Central memory CD8-positive, alpha-beta T cell (primary cell): Measurements from ENCODE around the gene PCDHGB3.
A peak's percentile ranks its signal among the peaks of the same experiment; 100 is the strongest.
"Not testable (repeated sequence)": the region's sequence is repeated elsewhere in the genome, so short reads cannot be mapped to it uniquely, and the experiment has no call there.

ENCODE experiments used
- ATAC-seq: fragments of 150-1000 bp; cut with Tn5 transposase; replicated peaks from 2 replicates; pipeline ENCODE4 v1.10.0; 2022; ENCODE audit warnings: mild to moderate bottlenecking, moderate FRiP score, moderate number of reproducible peaks; ENCODE audit not compliant: poor library complexity, severe bottlenecking; ENCODE audit errors: extremely low read depth
- DNase-seq, 2 donors: peaks; one replicate each; pipeline ENCODE4 v3.0.0; 2021; ENCODE audit warnings: low spot score in 2 of 2
- H3K27ac Mint-ChIP-seq: one replicate; pipeline ENCODE4 v1.8.0; 2022; ENCODE audit warnings: low read depth, mild to moderate bottlenecking, moderate library complexity, mixed read lengths
- H3K27me3 Mint-ChIP-seq: one replicate; pipeline ENCODE4 v1.8.0; 2022; ENCODE audit warnings: mixed read lengths
- H3K36me3 Mint-ChIP-seq: one replicate; pipeline ENCODE4 v1.8.0; 2022; ENCODE audit warnings: mild to moderate bottlenecking, moderate library complexity, mixed read lengths; ENCODE audit not compliant: insufficient read depth
- H3K4me1 Mint-ChIP-seq: one replicate; pipeline ENCODE4 v1.8.0; 2022; ENCODE audit warnings: mixed read lengths
- H3K4me3 Mint-ChIP-seq: one replicate; pipeline ENCODE4 v1.8.0; 2022; ENCODE audit warnings: mild to moderate bottlenecking, moderate library complexity, mixed read lengths
- H3K9me3 Mint-ChIP-seq: one replicate; pipeline ENCODE4 v1.8.0; 2022; ENCODE audit warnings: mixed read lengths

The PCDHGB3 gene

GRCh38 chr5:141363952-141364660, 5.9 kb upstream of the PCDHGB3 start, which contains the start of gene PCDHGA5:
Gene PCDHGA5 (plus strand): TSS chr5:141364162. CDS start chr5:141364331, 169 bp downstream.
- DNase-seq (no peak), ATAC-seq (no peak)
- Mint-ChIP-seq H3K27me3 (peaks cover 86% of the 10 kb centered on the region), H3K36me3 (peaks cover 14% of the 10 kb centered on the region), H3K4me1 (peaks cover 6% of the 10 kb centered on the region), H3K4me3 (no peak within 1 kb of the TSS), H3K27ac (no peak within 1 kb of the TSS), H3K9me3 (peaks cover 20% of the 10 kb centered on the region)

GRCh38 chr5:141366016-141366896, 3.8 kb upstream of the PCDHGB3 start:
- Mint-ChIP-seq H3K9me3 (peaks cover 18% of the 10 kb centered on the region), H3K4me1 (peaks cover 8% of the 10 kb centered on the region), H3K36me3 (peaks cover 11% of the 10 kb centered on the region), H3K27me3 (peaks cover 85% of the 10 kb centered on the region), H3K4me3 (no peak overlapping the region), H3K27ac (peak overlapping the region; percentile 25)
- DNase-seq (no peak), ATAC-seq (no peak)

GRCh38 chr5:141371572-141372475, 1.8 kb downstream of the PCDHGB3 start:
- peaks cover 8% of the 10 kb centered on the region for H3K4me1 Mint-ChIP-seq
- DNase-seq, result no peak
- H3K27ac Mint-ChIP-seq, result no peak overlapping the region
- peaks cover 6% of the 10 kb centered on the region for H3K9me3 Mint-ChIP-seq
- peaks cover 48% of the 10 kb centered on the region for H3K27me3 Mint-ChIP-seq
- H3K4me3 Mint-ChIP-seq, result no peak overlapping the region
- no peak for ATAC-seq
- H3K36me3 Mint-ChIP-seq, result peaks cover 2% of the 10 kb centered on the region

- Mint-ChIP-seq H3K27me3 (peaks cover 35% of the 10 kb centered on the region), H3K9me3 (peaks cover 9% of the 10 kb centered on the region), H3K4me3 (no peak within 1 kb of the TSS), H3K27ac (no peak within 1 kb of the TSS), H3K36me3 (peaks cover 2% of the 10 kb centered on the region), H3K4me1 (peaks cover 8% of the 10 kb centered on the region)
- ATAC-seq (no peak), DNase-seq (no peak)
These were observed 3.8 kb downstream of the PCDHGB3 start, which contains the start of gene PCDHGA6 for GRCh38 chr5:141373673-141374317. Gene PCDHGA6 (plus strand): TSS chr5:141373891. CDS start chr5:141374084, 193 bp downstream.

GRCh38 chr5:141374627-141375026, 4.6 kb downstream of the PCDHGB3 start:
- H3K27me3 Mint-ChIP-seq, result peaks cover 31% of the 10 kb centered on the region
- no peak for DNase-seq
- no peak overlapping the region for H3K27ac Mint-ChIP-seq
- no peak for ATAC-seq
- peaks cover 10% of the 10 kb centered on the region for H3K9me3 Mint-ChIP-seq
- H3K4me3 Mint-ChIP-seq, result no peak overlapping the region
- peaks cover 8% of the 10 kb centered on the region for H3K4me1 Mint-ChIP-seq
- peaks cover 2% of the 10 kb centered on the region for H3K36me3 Mint-ChIP-seq

GRCh38 chr5:141375444-141376155, 5.6 kb downstream of the PCDHGB3 start:
- DNase-seq, H3K4me1 Mint-ChIP-seq, H3K9me3 Mint-ChIP-seq, ATAC-seq, H3K36me3 Mint-ChIP-seq, H3K27ac Mint-ChIP-seq, H3K4me3 Mint-ChIP-seq: not testable (repeated sequence)
- H3K27me3 Mint-ChIP-seq, result peaks cover 21% of the 10 kb centered on the region

GRCh38 chr5:141382469-141383294, 12.6 kb downstream of the PCDHGB3 start, which contains the start of gene PCDHGA7:
Gene PCDHGA7 (plus strand): TSS chr5:141382742. CDS start chr5:141382900, 158 bp downstream.
- peaks cover 49% of the 10 kb centered on the region for H3K27me3 Mint-ChIP-seq
- H3K4me1 Mint-ChIP-seq, result no peaks in the 10 kb centered on the region
- peaks cover 13% of the 10 kb centered on the region for H3K9me3 Mint-ChIP-seq
- H3K36me3 Mint-ChIP-seq, result peaks cover 3% of the 10 kb centered on the region
- peak within 1 kb of the TSS; percentile 52 for H3K4me3 Mint-ChIP-seq
- DNase-seq (no peak), ATAC-seq (no peak)
- no peak within 1 kb of the TSS for H3K27ac Mint-ChIP-seq

GRCh38 chr5:141383345-141383744, 13.3 kb downstream of the PCDHGB3 start:
- Mint-ChIP-seq H3K9me3 (peaks cover 14% of the 10 kb centered on the region), H3K27me3 (peaks cover 52% of the 10 kb centered on the region), H3K27ac (no peak overlapping the region), H3K4me1 (no peaks in the 10 kb centered on the region), H3K4me3 (peak overlapping the region; percentile 52), H3K36me3 (peaks cover 3% of the 10 kb centered on the region)
- DNase-seq (no peak), ATAC-seq (no peak)

GRCh38 chr5:141384471-141385267, 14.6 kb downstream of the PCDHGB3 start:
- Mint-ChIP-seq H3K4me3 (no peak overlapping the region), H3K27me3 (peaks cover 62% of the 10 kb centered on the region), H3K36me3 (peaks cover 3% of the 10 kb centered on the region), H3K4me1 (no peaks in the 10 kb centered on the region), H3K9me3 (peaks cover 14% of the 10 kb centered on the region), H3K27ac (no peak overlapping the region)
- ATAC-seq (no peak), DNase-seq (no peak)

- not testable (repeated sequence) for H3K4me3 Mint-ChIP-seq, H3K27ac Mint-ChIP-seq, H3K36me3 Mint-ChIP-seq, H3K4me1 Mint-ChIP-seq, DNase-seq
- peaks cover 79% of the 10 kb centered on the region for H3K27me3 Mint-ChIP-seq
- peaks cover 24% of the 10 kb centered on the region for H3K9me3 Mint-ChIP-seq
- peak; percentile 19 for ATAC-seq
These were observed 17.7 kb downstream of the PCDHGB3 start, which contains the start of gene PCDHGB4 for GRCh38 chr5:141387557-141388311. Gene PCDHGB4 (plus strand): TSS chr5:141387698. CDS start chr5:141387885, 187 bp downstream.
